GM12865 (cell line): ENCODE results near the gene KAT7.

ENCODE experiments used
- DNase-seq: peaks from one replicate; pipeline ENCODE4 v3.0.0; 2010; ENCODE audit warnings: low read depth
- H3K4me3 ChIP-seq: 2 replicates; pipeline ENCODE4 v1.5.1; 2011; ENCODE audit warnings: mild to moderate bottlenecking, low read depth, low read length, control low read depth
- CTCF ChIP-seq: IDR thresholded peaks from 2 replicates; pipeline ENCODE4 v1.5.1; 2011; ENCODE audit warnings: low read length, control low read depth, low read depth, inconsistent platforms; ENCODE audit not compliant: insufficient read depth; ENCODE audit errors: missing control alignments

Gene KAT7

DNA sequence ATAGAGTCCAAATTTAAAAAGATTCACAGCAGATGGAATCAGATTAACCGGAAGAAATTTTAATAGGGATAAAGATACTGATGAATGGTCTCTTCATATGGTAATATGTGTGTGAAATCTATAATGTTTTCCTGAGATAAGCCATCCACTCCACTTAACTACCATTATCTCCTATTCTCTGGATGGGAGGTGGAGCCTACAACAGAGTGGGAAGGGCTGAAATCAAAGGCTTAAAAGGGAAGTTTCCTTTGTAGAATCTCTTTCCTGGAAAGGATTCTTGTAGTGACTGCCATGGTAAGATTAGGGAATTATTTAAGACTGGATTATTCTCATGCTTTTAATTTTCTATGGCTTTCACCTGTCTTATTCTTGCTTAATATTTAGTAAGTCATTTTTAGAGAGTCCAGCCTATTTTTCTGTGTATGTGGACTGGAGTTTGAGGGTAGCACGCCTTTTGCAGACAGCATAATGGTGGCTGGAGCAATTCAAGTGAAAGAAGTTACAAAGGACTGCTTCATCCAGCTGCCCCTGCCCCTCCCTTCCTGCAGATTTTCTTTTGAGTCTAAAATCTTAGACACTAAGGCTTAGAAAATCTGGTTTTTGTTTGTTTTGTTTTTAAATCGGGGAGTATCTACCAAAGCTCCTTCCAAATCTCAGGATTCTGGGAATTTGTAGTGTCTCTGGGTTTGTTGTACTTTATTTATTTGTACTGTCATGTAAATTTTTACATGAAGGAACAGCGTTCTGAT is 26.5 kb downstream of the KAT7 start:
- DNase-seq, result no peak
- no peak for TF ChIP-seq CTCF
- no peak overlapping the region for H3K4me3 ChIP-seq

GRCh38 chr17:49815761-49816281 is 27.3 kb downstream of the KAT7 start:
- no peak for DNase-seq
- TF ChIP-seq CTCF, result no peak
- no peak overlapping the region for H3K4me3 ChIP-seq

DNA sequence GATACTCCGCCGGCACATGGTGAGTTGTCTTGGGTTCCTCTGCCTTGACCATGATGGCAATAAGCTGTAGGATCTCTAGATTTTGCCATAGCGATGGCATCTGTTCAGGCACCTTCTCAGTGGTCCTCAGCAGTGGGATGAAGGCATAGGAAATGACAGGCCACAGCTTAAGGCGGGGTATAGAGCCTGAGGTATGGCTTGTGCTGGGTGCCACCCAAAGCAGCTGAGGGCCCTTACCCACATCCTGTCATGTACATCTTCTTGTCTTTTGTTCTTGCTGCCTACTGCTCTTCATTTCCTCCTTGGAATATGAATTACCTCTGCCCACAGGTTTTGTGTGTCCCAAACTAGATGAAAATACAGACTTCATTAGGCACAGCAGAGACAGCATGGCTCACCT is 29.5 kb downstream of the KAT7 start:
- H3K4me3 ChIP-seq, result no peak overlapping the region
- TF ChIP-seq CTCF, result no peak
- DNase-seq, result no peak

DNA sequence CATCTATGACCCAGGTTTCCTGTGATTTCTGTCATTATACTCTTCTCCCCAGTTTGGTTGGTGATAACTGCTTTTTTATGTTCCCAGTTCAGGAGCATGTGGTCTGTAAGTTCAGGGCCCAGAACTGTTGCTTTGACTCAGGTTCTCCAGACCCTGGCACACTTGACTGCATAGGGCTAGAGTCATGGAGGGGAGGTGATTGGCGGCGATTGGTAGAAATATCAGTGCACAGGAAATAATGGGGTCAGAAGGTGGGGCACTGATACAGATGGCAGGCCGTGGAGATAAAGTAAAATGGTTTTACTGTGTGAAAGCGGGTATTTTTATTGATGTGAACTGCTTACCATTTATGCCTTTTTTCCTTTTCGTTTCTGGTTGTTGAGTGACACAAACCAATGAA is 30.7 kb downstream of the KAT7 start:
- no peak for DNase-seq
- TF ChIP-seq CTCF, result no peak

DNA sequence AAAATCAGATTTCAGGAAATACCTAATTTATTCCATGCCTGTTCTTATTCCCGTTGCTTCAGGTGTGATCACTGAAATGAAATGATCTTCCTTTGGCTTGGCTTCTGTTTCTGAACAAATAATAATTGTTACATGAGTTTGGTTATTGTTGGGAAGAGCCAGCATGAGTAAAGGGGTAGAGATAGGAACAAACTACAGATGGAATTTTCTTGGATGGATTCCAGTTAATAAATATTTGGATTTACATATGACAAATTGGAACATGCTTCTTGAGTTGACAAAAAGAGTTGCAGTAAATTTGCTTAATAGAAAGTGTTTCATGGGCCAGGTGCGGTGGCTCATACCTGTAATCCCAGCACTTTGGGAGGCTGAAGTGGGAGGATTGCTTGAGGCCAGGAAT is 31.2 kb downstream of the KAT7 start:
- no peak for TF ChIP-seq CTCF
- DNase-seq, result no peak
- no peak overlapping the region for H3K4me3 ChIP-seq

More for the DNA sequence above, 30.7 kb downstream of the KAT7 start:
- H3K4me3 ChIP-seq, result no peak overlapping the region

DNA sequence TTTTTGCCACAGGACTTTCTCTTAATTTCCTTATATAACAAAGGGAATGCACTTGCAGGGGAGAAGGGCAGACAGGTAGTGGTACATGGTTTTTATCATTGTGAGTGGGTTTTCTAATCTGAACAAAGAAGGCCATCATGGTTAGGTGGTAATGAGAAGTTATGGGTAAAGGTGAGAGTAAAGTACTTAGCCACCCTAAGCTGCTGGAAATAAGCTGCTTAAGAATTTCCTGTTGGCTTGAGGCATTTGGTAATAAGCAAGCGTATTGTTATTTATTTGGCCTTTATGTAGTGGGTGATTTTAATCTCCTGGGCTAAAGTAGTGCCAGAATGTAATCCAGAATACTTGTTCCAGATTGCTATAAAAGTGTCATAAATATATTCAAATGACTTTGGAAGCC is 32.3 kb downstream of the KAT7 start:
- DNase-seq, result no peak
- no peak for TF ChIP-seq CTCF
- H3K4me3 ChIP-seq, result no peak overlapping the region

- H3K4me3 ChIP-seq, result no peak overlapping the region
- TF ChIP-seq CTCF, result no peak
- no peak for DNase-seq
Observed at GRCh38 chr17:49821466-49821865, 33.0 kb downstream of the KAT7 start.
